SK-N-SH treated with all-trans-retinoic acid at 6 μM for 48 hours (cell line): Measurements from ENCODE around the gene SYPL1.

Experiments used
- ATAC-seq: fragments of 200-7000 bp; cut with Tn5 transposase; 3 replicates; pipeline ENCODE4 v1.9.1; 2020; ENCODE audit warnings: mild to moderate bottlenecking, moderate library complexity
- ARNTL ChIP-seq: fragments of 450-650 bp; formaldehyde crosslinking; IDR thresholded peaks from 2 replicates; pipeline ENCODE4 v1.5.0; 2020; ENCODE audit warnings: low read depth, mild to moderate bottlenecking, moderate library complexity, borderline replicate concordance
- BACH2 ChIP-seq: fragments of 250-450 bp; sonication (Bioruptor Pico); IDR thresholded peaks from 2 replicates; pipeline ENCODE4 v1.9.0; 2021; ENCODE audit warnings: mild to moderate bottlenecking, borderline replicate concordance
- CREB5 ChIP-seq: fragments of 250-450 bp; sonication (Bioruptor Pico); IDR thresholded peaks from 2 replicates; pipeline ENCODE4 v1.5.1; 2020; ENCODE audit warnings: low read depth, mild to moderate bottlenecking, moderate library complexity
- CSDC2 ChIP-seq: fragments of 250-450 bp; sonication (Bioruptor Pico); IDR thresholded peaks from 2 replicates; pipeline ENCODE4 v1.5.0; 2020; ENCODE audit warnings: mild to moderate bottlenecking, moderate library complexity
- CSRNP3 ChIP-seq: fragments of 250-450 bp; sonication (Bioruptor Pico); IDR thresholded peaks from 2 replicates; pipeline ENCODE4 v1.5.1; 2021; ENCODE audit warnings: mild to moderate bottlenecking, moderate library complexity
- GLIS3 ChIP-seq: fragments of 250-450 bp; sonication (Bioruptor Pico); IDR thresholded peaks from 2 replicates; pipeline ENCODE4 v1.5.0; 2020; ENCODE audit warnings: mild to moderate bottlenecking, moderate library complexity
- ISL1 ChIP-seq: fragments of 250-450 bp; sonication (Bioruptor Pico); IDR thresholded peaks from 2 replicates; pipeline ENCODE4 v2.1.2; 2022; ENCODE audit warnings: mild to moderate bottlenecking, moderate library complexity
- OSR1 ChIP-seq: fragments of 250-450 bp; sonication (Bioruptor Pico); IDR thresholded peaks from 2 replicates; pipeline ENCODE4 v1.8.0; 2022; ENCODE audit warnings: moderate library complexity, mild to moderate bottlenecking, inconsistent platforms
- PATZ1 ChIP-seq: fragments of 250-450 bp; sonication (Bioruptor Pico); IDR thresholded peaks from 2 replicates; pipeline ENCODE4 v1.8.0; 2020; ENCODE audit warnings: mild to moderate bottlenecking, moderate library complexity, borderline replicate concordance
- POU6F1 ChIP-seq: fragments of 250-450 bp; sonication (Bioruptor Pico); IDR thresholded peaks from 2 replicates; pipeline ENCODE4 v1.8.0; 2021; ENCODE audit warnings: low read depth, mild to moderate bottlenecking, moderate library complexity, borderline replicate concordance
- RARB ChIP-seq: fragments of 250-450 bp; sonication (Bioruptor Pico); IDR thresholded peaks from 2 replicates; pipeline ENCODE4 v1.8.0; 2021; ENCODE audit warnings: mild to moderate bottlenecking, moderate library complexity
- SNAI2 ChIP-seq: fragments of 250-450 bp; sonication (Bioruptor Pico); IDR thresholded peaks from 2 replicates; pipeline ENCODE4 v1.5.0; 2020; ENCODE audit warnings: mild to moderate bottlenecking, moderate library complexity
- TCF4 ChIP-seq: fragments of 250-450 bp; sonication (Bioruptor Pico); IDR thresholded peaks from 2 replicates; pipeline ENCODE4 v1.8.0; 2021; ENCODE audit warnings: mild to moderate bottlenecking, moderate library complexity, borderline replicate concordance
- TOX ChIP-seq: fragments of 250-450 bp; sonication (Bioruptor Pico); IDR thresholded peaks from 2 replicates; pipeline ENCODE4 v1.8.0; 2021; ENCODE audit warnings: mild to moderate bottlenecking, moderate library complexity, borderline replicate concordance
- TSHZ2 ChIP-seq: fragments of 250-450 bp; sonication (Bioruptor Pico); IDR thresholded peaks from 2 replicates; pipeline ENCODE4 v1.5.0; 2020; ENCODE audit warnings: mild to moderate bottlenecking, moderate library complexity
- ZC3H10 ChIP-seq: fragments of 250-450 bp; sonication (Bioruptor Pico); IDR thresholded peaks from 2 replicates; pipeline ENCODE4 v1.5.1; 2021; ENCODE audit warnings: mild to moderate bottlenecking, moderate library complexity
- ZFP3 ChIP-seq: fragments of 250-450 bp; sonication (Bioruptor Pico); IDR thresholded peaks from 2 replicates; pipeline ENCODE4 v1.5.0; 2020; ENCODE audit warnings: mild to moderate bottlenecking, moderate library complexity
- ZFP30 ChIP-seq: fragments of 450-650 bp; formaldehyde crosslinking; IDR thresholded peaks from 2 replicates; pipeline ENCODE4 v1.5.0; 2022; ENCODE audit warnings: mild to moderate bottlenecking, moderate library complexity
- ZNF8 ChIP-seq: fragments of 450-650 bp; formaldehyde crosslinking; IDR thresholded peaks from 2 replicates; pipeline ENCODE4 v1.5.0; 2020; ENCODE audit warnings: mild to moderate bottlenecking, moderate library complexity

Gene SYPL1

GRCh38 chr7:106085015-106085414 lies 27.1 kb downstream of the SYPL1 start:
- no peak for ATAC-seq
- TF ChIP-seq OSR1 (CRISPR knock-in tag) (no peak), BACH2 (CRISPR knock-in tag) (no peak), SNAI2 (CRISPR knock-in tag) (no peak), TSHZ2 (CRISPR knock-in tag) (no peak), TCF4 (CRISPR knock-in tag) (no peak), ZC3H10 (no peak)

GRCh38 chr7:106083717-106084116 lies 28.4 kb downstream of the SYPL1 start:
- ATAC-seq: no peak
- TF ChIP-seq POU6F1 (CRISPR knock-in tag): no peak
- no peak for TF ChIP-seq TCF4 (CRISPR knock-in tag)
- TF ChIP-seq TOX (CRISPR knock-in tag): no peak
- TF ChIP-seq, all 23 proteins: peak for 0

GRCh38 chr7:106082087-106082854 lies 29.8 kb downstream of the SYPL1 start:
- no peak for ATAC-seq
- no peak for TF ChIP-seq OSR1 (CRISPR knock-in tag)
- TF ChIP-seq CREB5 (CRISPR knock-in tag): no peak
- no peak for TF ChIP-seq RARB (CRISPR knock-in tag)
- TF ChIP-seq ZNF8 (CRISPR knock-in tag): no peak
- no peak for TF ChIP-seq GLIS3 (CRISPR knock-in tag)
- TF ChIP-seq CSRNP3 (CRISPR knock-in tag): no peak
- TF ChIP-seq PATZ1 (CRISPR knock-in tag): no peak
- TF ChIP-seq TCF4 (CRISPR knock-in tag): no peak
- TF ChIP-seq CSDC2 (CRISPR knock-in tag): no peak
- no peak for TF ChIP-seq BACH2 (CRISPR knock-in tag)
- no peak for TF ChIP-seq ARNTL

GRCh38 chr7:106080300-106080987 lies 31.7 kb downstream of the SYPL1 start:
- ATAC-seq: peak; percentile 31; the same call in 2 of the 3 replicates
- TF ChIP-seq ISL1: no peak
- no peak for TF ChIP-seq ZFP3
- no peak for TF ChIP-seq ARNTL
- no peak for TF ChIP-seq ZFP30 (CRISPR knock-in tag)
- TF ChIP-seq SNAI2 (CRISPR knock-in tag): no peak
- no peak for TF ChIP-seq TCF4 (CRISPR knock-in tag)
- TF ChIP-seq BACH2 (CRISPR knock-in tag): no peak
- no peak for TF ChIP-seq CREB5 (CRISPR knock-in tag)
- TF ChIP-seq RARB (CRISPR knock-in tag): no peak
